Measurements from ENCODE around the gene P2RY11. TPM values are rescaled to one million over a fixed set of nuclear protein-coding genes. Genes with fewer than 3 reads are reported as not detected.
A peak's percentile ranks its signal among the peaks of the same experiment; 100 is the strongest.

The P2RY11 gene
- total and polyA plus RNA-seq, 8 donors = 8.4 to 24.4 (median 12.9) TPM

DNA sequence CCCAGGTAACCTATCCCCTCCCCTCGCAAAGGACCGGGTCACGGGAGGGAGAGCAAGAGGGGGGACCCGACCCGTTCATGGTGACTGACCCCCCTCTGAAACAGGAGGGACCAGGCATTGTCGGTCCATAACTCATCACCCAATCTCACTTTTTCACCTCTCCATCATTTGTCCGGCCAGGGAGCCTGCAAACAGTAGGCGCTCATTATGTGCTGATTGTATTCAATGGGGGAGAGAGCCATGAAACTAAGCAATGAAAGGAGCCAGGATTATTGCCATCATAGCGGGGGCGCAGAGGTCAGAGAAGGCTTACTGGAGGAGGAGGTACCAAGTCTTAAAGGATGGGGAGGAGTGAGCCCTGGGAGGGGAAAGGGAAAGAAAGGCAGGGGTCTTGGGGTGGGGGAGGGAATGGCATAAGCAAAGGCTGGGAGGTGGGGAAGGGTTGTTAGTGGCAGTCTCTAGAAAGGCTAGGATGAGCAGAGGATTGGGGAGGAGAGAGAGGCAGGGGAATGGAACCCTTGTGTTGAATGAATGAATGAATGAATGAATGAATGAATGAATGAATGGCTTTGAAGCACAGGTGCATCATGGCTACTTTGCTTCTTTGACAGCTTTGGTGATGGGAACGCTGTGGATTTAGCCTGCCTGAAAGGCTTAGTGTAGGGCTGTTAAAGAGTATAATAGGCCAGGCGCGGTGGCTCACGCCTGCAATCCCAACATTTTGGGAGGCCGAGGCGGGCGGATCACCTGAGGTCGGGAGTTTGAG lies 24.0 kb upstream of the P2RY11 start:
- Histone ChIP-seq H3K27me3 (no peaks in the 10 kb centered on the region), H3K27ac (no peak overlapping the region), H3K4me1 (peaks cover 0 to 11% of the 10 kb centered on the region in 2 donors), H3K9me3 (no peaks in the 10 kb centered on the region), H3K4me3 (peak overlapping the region in 1 of 2 donors; percentile 100), H3K36me3 (peaks cover 0 to 36% of the 10 kb centered on the region in 2 donors)
- ATAC-seq = no peak
- intact Hi-C loops (cut with DNase I) = no loop called here
- DNase-seq = no peak
- TF ChIP-seq, protein P1, sequence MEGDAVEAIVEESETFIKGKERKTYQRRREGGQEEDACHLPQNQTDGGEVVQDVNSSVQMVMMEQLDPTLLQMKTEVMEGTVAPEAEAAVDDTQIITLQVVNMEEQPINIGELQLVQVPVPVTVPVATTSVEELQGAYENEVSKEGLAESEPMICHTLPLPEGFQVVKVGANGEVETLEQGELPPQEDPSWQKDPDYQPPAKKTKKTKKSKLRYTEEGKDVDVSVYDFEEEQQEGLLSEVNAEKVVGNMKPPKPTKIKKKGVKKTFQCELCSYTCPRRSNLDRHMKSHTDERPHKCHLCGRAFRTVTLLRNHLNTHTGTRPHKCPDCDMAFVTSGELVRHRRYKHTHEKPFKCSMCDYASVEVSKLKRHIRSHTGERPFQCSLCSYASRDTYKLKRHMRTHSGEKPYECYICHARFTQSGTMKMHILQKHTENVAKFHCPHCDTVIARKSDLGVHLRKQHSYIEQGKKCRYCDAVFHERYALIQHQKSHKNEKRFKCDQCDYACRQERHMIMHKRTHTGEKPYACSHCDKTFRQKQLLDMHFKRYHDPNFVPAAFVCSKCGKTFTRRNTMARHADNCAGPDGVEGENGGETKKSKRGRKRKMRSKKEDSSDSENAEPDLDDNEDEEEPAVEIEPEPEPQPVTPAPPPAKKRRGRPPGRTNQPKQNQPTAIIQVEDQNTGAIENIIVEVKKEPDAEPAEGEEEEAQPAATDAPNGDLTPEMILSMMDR (IDR thresholded peaks at IDR 0.05) = no peak

DNA sequence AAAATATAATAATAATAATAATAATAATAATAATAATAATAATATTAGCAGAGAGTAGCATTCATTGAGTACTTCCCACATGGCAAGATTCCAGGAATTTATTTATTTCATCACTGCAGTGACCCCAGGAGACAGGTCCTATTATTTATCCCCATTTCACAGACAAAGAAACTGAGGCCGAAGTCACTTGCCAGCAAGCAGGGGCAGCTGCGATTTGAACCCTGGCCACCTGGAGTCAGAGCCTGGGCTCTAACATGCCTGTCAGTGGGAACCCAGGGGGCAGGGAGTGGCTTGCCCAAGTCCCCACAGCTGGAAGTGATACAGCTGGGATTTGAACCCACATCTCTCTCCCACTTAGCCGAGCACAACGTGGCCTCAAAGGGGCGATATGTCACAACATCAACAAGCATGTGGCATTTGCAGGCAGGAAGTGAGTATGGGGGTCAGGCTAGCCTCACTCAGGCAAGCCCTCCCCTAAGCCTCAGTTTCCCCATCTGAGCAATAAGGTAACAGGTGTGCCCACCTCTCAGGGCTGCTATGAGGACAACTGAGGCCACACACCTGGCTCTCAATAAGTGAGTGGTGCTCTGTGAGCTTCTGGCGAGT lies 22.4 kb upstream of the P2RY11 start:
- DNase-seq (no peak), ATAC-seq (no peak)
- H3K4me3 ChIP-seq = no peak overlapping the region
- H3K4me1 ChIP-seq = peaks cover 0 to 11% of the 10 kb centered on the region in 2 donors
- intact Hi-C loops (cut with DNase I) = no loop called here
- TF ChIP-seq, protein P1 (IDR thresholded peaks at IDR 0.05) = no peak
- H3K27ac ChIP-seq = no peak overlapping the region
- H3K9me3 ChIP-seq = no peaks in the 10 kb centered on the region
- H3K27me3 ChIP-seq = no peaks in the 10 kb centered on the region
- peaks cover 0 to 51% of the 10 kb centered on the region in 2 donors for H3K36me3 ChIP-seq

DNA sequence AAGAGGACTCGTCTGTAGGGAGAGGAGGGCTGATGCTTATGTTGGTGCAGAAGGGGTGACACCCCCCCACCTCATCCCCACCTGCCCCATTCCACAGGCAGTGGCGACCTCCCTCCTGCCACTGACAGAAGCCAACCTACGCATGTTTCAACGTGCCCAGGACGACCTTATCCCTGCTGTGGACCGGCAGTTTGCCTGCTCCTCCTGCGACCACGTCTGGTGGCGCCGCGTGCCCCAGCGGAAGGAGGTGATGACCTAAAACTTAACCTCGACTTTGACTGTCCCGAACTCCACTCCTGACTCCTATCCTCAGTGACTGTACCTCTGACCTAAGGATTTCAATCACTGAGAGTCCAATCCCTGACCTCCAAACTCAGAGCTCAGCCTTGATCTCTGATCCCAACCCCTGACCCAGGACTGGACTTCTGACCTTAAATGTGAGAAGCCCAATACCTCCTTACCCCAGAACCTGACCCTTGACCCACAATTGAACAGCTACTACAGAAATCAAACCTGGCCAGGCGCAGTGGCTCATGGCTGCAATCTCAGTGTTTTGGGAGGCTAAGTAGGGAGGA lies 21.6 kb upstream of the P2RY11 start:
- TF ChIP-seq, protein P1 (IDR thresholded peaks at IDR 0.05) = no peak
- H3K4me1 ChIP-seq = peaks cover 0 to 11% of the 10 kb centered on the region in 2 donors
- intact Hi-C loops (cut with DNase I) = no loop called here
- no peak overlapping the region for H3K27ac ChIP-seq
- no peaks in the 10 kb centered on the region for H3K27me3 ChIP-seq
- no peaks in the 10 kb centered on the region for H3K9me3 ChIP-seq
- H3K4me3 ChIP-seq = no peak overlapping the region
- no peak for ATAC-seq
- H3K36me3 ChIP-seq = peaks cover 0 to 51% of the 10 kb centered on the region in 2 donors
- no peak for DNase-seq

DNA sequence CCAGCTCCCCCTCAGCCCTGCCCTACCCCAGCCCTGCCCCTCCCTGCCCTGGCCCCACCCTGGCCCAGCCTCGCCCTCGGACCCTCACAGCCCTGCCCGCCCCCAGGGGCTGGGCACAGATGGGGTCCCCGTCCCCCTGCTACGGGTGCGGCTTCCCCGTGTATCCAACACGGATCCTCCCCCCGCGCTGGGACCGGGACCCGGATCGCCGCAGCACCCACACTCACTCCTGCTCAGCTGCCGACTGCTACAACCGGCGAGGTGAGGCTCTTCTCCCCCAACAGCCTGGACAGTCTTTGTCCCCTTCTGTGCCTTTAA lies 20.2 kb upstream of the P2RY11 start:
- Histone ChIP-seq H3K4me3 (no peak overlapping the region), H3K36me3 (peaks cover 0 to 51% of the 10 kb centered on the region in 2 donors), H3K27ac (no peak overlapping the region), H3K4me1 (peaks cover 0 to 17% of the 10 kb centered on the region in 2 donors), H3K27me3 (no peaks in the 10 kb centered on the region), H3K9me3 (no peaks in the 10 kb centered on the region)
- DNase-seq (peak in 1 of 4 donors; percentile 74), ATAC-seq (no peak)
- TF ChIP-seq, protein P1 (IDR thresholded peaks at IDR 0.05) = no peak
- intact Hi-C loops (cut with DNase I) = no loop called here

Data from left lung (tissue), 10 donors.